NOMO-1 (cell line): Measurements from ENCODE around the gene SHISAL2B.
A peak's percentile ranks its signal among the peaks of the same experiment; 100 is the strongest.
"Not testable (repeated sequence)": the region's sequence is repeated elsewhere in the genome, so short reads cannot be mapped to it uniquely, and the experiment has no call there.

Source experiments
- DNase-seq, 2 experiments: peaks; one replicate each; lab custom pipeline; 2025; ENCODE audit not compliant: unreplicated experiment in 2 of 2; lab: John Stamatoyannopoulos, UW

The SHISAL2B gene

GRCh38 chr5:64696414-64696813, 6.1 kb downstream of the SHISAL2B start:
- not testable (repeated sequence) for DNase-seq

DNA sequence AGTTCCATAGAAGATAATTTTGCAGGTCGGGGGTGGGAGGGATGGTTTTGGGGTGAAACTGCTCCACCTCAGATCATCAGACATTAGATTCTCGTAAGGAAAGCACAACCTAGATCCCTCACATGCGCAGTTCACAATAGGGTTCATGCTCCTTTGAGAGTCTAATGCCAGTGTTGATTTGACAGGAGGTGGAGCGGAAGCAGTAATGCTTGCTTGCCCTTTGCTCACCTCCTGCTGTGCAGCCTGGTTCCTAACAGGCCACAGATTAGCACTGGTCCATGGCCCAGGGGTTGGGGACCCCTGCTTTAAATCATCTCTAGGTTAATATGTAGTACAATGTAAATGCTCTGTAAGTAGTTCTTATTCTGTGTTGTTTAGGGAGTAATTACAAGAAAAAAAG, 10.5 kb downstream of the SHISAL2B start:
- no peak for DNase-seq

DNA sequence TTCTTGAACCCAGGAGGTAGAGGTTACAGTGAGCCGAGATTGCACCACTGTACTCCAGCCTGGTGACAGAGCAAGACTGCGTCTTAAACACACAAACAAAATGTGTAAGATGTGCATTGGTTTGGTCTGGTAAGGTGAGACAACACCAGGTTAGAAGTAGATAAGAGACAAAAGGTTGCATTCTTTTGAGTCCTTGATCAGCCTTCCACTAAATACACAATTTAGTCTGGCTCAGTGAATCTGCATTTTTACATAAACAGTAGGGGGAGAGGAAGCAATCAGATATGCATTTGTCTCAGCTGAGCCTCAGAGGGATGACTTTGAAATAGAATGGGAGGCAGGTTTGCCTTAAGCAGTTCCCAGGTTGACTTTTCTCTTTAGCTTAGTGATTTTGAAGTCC, 15.8 kb downstream of the SHISAL2B start:
- not testable (repeated sequence) for DNase-seq

DNA sequence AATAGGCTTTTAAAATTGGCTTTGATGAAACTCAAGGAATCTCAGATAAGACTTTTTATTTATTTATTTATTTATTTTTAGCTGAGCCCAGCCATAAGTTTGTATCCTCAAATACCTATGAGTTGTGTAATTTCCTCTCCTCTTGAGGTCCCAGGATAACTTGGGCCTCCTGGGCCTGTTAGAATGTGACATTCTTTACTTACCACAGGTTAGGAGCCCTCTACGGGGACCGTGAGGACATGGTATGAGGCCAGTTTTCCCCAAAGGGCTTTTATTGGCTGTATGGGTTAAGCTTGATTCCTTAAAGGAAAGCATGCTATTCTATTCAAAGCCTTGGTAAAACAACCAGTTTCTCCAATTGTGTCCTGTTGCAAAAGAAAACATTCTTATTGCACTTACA, 16.9 kb downstream of the SHISAL2B start:
- no peak for DNase-seq

GRCh38 chr5:64714495-64714894, 24.2 kb downstream of the SHISAL2B start:
- DNase-seq: not testable (repeated sequence)

DNA sequence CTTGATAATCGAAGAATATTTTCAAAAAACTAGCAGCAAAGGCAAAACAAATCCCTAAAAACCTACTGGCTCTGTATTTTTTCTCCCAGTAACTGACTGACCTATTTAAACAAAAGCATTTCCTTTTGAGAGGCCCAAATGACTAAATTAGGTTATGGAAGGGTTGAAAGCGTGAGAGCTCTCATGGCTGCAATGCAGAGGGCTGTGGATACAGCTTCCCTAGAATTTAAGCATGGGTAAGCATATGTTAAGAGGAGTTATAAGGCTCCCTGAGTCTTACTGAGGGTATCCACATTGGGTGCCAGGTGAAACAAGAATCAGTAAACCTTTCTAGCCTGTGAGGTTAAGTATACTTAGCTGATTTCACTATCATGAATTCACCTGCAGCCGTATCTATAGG, 32.3 kb downstream of the SHISAL2B start:
- no peak for DNase-seq

DNA sequence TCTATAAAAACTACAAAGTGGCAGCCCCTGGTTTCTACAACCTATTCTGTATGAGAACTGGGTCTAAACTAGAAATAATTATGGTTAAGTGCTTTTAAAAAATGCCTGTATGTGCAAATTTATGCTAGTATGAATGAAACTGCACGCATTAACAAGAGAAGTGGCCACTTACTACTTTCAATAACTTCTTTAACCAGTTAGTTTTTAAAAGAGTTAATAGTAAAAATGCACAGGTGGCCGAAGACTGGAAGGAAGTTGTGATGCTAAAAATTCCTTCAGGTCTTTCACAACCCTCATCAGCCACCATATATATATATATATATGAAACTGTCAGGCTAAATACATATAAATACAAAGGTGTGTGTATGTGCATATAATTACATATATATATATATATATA, 36.8 kb downstream of the SHISAL2B start:
- DNase-seq: no peak

GRCh38 chr5:64742411-64742810, 52.1 kb downstream of the SHISAL2B start:
- DNase-seq: no peak

GRCh38 chr5:64742821-64743220, 52.5 kb downstream of the SHISAL2B start:
- DNase-seq: no peak

DNA sequence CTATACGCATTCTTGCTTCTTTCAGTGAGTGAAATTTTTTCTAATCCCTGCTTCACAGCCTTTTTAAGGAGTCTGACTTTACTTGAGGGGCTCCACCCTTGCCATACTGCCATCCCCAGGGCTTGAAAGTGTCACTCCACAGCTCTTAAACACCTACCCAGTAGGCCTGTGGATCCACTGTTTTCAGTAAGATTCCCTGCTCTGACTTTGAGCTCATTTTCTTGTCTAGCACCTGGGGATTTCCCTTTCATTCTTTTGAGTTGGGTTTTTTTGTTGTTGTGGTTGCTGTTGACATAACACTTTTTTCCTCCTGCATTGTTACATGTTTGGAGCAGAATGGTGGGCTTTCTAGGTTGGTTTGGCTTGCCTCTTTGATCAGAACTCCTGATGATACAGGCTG, 54.6 kb downstream of the SHISAL2B start:
- DNase-seq: no peak

DNA sequence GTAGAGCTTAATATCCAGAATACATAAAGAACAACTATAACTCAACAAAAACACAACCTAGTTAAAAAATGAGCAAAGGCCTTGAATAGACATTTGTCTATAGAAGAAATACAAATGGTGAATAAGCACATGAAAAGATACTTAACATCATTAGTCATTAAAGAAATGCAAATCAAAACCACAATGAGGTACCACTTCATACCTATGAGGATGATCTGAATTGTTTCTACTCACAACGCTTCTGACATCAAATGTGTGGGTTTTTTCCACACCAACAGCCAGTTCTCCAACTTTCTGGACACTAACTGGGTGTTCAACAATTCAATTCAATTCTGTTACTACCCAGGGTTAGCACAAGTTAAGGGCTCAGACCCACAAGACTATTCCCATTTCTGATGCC, 56.1 kb downstream of the SHISAL2B start:
- no peak for DNase-seq

DNA sequence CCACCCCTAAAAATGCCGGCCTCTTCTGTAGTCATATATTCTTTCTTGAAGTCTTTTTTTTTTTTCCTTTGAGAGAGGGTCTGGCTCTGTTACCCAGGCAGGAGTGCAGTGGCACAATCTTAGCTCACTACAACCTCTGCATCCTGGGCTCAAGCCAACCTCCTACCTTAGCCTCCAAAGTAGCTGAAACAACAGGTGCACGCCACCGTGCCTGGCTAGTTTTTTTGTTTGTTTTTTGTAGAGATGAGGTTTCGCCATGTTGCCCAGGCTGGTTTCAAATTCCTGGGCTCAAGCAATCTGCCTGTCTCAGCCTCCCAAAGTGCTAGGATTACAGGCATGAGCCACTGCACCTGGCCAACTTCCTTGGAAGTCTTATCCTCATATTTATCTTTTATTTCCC, 59.1 kb downstream of the SHISAL2B start:
- DNase-seq: no peak

DNA sequence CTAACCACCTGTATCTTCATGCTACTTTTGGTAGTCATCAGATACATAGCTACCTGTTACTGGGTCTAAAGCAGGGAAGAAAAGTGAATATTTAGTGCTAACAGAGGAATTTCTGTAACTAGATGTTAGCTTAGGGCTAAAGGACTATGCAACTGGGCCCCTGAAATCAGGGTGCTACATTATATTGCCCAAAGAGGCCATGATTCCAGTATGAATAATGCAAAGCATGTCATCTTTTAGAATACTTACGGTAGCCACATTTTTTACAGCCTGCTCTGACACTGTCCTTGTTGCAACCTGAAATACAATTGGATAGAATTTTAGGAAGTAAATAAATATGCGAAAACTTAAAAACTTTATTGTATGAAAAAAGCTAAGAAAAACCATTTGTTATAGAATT, 63.8 kb downstream of the SHISAL2B start:
- no peak for DNase-seq

- DNase-seq: no peak
These were observed 68.6 kb downstream of the SHISAL2B start for GRCh38 chr5:64758901-64759300.

- no peak for DNase-seq
These were observed 69.8 kb downstream of the SHISAL2B start for GRCh38 chr5:64759960-64760660.

GRCh38 chr5:64763948-64764503, 73.7 kb downstream of the SHISAL2B start:
- no peak for DNase-seq

DNA sequence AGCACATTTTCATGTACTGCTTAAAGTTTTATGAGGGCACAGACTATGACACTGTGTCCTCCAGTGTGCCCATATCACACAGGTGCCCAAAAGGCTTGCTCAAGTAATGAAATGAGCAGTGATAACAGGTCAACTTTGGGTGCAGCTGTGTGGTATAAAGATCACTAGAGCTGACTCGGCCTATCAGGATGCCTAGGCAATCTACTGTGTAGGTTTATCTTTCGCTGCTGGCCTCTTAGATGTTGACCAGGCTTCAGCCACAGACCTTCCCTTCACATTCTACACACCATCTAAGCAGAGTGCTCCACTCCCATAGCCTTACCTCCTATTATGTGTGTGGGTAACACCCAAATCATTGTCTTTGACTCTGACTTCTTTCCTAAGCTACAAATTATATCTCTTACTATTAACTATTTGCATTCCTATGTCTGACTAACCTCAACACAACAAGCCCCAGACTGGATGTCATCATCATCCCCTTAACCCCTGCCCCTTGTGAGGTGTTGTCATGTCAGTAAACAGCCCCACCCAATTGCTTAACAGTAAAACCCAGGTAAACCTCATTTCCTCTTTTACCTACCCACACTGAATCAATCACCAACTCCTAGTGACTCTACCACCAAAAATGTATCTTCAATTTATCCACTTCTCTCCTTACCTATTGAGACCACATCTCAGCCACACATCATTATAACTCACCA, 75.7 kb downstream of the SHISAL2B start:
- no peak for DNase-seq

DNA sequence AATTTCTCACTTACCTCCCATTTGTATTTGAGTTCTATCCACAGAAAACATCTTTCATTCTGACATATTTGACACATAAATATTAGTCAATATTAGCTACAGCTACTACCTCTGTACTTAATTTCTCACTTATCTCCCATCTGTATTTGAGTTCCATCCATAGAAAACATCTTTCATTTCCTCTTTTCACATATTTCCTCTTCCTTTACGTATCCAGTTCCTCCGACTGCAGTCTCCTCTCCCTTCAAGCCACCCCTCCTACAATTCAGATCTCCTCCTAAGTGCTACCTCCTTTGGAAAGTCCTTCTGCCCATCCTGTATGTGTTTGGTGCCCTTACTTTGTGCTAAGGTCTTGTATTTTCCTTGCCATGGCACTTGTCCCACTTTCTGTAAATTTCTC, 76.6 kb downstream of the SHISAL2B start:
- DNase-seq: peak in 1 of 2 experiments; percentile 39
